NCI-H510A (cell line): ENCODE data around the gene GPAT3.
"Not testable (repeated sequence)": the region's sequence is repeated elsewhere in the genome, so short reads cannot be mapped to it uniquely, and the experiment has no call there.

Source experiments
- DNase-seq: peaks from one replicate; lab custom pipeline; 2025; lab: John Stamatoyannopoulos, UW

Gene GPAT3

DNA sequence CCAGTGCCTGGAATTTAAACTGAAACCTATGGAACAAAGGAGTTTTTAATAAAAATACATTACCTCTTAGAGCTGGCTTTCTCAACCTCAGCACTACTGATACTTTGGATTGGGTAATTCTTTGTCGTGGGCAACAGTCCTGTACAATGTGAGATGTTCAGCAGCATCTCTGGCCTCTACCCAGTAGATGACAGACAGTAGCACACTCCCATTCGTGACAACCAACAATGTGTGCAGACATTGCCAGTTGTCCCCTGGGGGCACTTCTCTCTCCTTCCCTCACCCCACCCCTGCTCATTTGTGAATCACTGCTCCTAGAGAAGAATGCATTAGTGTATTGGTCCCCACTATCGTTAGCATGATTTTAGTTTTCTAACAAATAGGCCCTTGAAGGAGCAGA is 16.2 kb downstream of the GPAT3 start:
- DNase-seq = no peak

GRCh38 chr4:83552924-83553323 is 17.0 kb downstream of the GPAT3 start:
- no peak for DNase-seq

- DNase-seq = no peak
These were observed 20.2 kb downstream of the GPAT3 start for GRCh38 chr4:83556006-83556707.

GRCh38 chr4:83556816-83557215 is 20.9 kb downstream of the GPAT3 start:
- no peak for DNase-seq

DNA sequence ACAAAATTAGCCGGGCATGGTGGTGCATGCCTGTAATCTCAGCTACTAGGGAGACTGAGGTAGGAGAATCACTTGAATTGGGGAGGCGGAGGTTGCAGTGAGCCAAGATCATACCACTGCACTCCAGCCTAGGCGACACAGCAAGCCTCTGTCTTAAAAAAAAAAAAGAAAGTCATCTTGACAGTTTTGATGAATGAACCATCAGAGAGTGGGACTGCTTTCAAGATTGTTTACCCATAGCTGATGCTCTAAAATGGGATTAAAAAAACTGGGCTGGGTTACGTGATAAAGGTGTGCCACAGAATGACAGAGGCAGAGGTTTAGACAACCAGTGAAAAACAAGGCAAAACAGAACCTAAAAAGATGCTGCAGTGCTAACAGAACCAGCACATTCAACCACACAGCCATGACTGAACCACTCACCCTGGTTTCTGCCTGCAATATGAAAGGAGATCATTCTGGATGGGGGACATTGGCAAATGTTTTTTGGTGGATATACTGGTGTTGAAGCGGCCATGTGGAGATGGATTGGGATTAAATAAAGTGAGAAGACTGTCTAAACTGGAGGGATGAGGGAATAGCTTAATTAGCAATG is 22.2 kb downstream of the GPAT3 start:
- no peak for DNase-seq

DNA sequence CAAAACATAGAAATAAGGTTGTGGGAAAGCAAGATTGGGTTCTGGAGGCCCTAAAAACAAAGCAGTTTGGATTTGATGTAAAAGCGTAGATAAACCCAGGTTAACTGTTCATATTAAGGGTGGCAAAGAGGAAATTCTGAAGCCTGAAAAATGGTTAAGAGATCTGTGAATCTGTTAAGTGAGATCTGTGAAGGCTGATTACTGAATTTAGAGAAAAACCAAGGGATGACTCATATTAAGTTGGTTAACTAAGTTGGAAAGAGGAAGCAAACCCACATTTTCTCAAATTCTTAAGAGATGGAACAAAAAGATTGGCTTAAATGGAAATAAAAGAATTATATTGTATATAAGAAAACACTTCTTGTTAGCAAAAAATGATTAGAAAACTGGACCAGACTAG is 22.8 kb downstream of the GPAT3 start:
- no peak for DNase-seq

GRCh38 chr4:83560523-83560922 is 24.6 kb downstream of the GPAT3 start:
- DNase-seq = no peak

- DNase-seq = no peak
These were observed 25.5 kb downstream of the GPAT3 start for GRCh38 chr4:83561381-83561780.

- DNase-seq = no peak
These were observed 28.1 kb downstream of the GPAT3 start for GRCh38 chr4:83563998-83564397.

DNA sequence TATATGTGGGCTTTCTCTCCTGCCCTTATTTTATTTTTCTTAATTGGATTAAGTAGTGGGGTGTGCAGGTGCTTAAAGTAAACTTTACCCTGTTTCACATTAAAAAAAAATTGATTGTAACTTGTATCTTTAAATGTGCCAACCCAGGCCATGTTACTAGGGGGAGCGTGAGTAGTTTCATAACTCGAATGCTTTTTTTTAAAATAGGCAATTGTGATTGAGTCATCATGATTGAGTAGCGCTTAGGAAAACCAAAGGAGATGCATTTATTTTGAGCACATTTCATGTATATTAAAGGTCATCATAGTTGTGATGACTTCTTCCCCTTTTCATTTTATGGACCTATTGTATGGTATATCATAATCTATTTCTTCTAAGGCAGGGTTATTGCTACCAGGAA is 32.2 kb downstream of the GPAT3 start:
- DNase-seq = no peak

GRCh38 chr4:83569429-83569828 is 33.5 kb downstream of the GPAT3 start:
- no peak for DNase-seq

DNA sequence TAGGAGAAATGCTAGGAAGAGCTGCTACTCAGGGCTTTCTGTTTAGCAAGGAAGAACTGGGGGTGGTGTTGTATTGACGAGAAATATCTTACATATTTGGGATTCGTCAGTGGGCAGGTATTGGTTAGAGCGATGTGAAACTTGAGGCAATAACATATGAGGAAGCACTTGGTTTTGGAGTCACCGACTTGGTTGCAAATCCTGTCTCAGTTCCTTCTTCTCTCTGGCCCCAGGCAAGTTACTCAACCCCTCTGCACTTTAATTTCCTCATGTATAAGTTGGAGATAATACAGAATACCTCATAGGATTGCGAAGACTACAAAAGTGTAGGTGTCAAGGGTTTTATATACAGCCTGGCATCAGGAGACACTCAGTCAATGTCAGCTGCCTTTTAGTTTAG is 34.1 kb downstream of the GPAT3 start:
- DNase-seq = no peak

DNA sequence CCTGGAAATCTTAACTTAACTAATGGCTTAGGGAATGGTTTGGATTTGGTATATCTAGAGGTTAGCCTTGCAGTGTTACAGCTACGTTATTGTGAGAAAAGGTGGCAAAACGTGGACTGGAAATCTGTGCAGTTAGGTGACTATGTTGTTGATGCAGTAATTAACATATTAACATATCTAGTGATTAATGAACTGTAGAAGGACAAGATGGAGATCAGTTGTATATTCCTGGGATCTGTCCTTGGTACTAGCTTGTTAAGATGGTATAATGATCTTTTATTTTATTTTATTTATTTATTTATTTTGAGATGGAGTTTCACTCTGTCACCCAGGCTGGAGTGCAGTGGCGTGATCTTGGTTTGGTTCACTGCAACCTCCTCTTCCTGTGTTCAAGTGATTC is 36.9 kb downstream of the GPAT3 start:
- no peak for DNase-seq

DNA sequence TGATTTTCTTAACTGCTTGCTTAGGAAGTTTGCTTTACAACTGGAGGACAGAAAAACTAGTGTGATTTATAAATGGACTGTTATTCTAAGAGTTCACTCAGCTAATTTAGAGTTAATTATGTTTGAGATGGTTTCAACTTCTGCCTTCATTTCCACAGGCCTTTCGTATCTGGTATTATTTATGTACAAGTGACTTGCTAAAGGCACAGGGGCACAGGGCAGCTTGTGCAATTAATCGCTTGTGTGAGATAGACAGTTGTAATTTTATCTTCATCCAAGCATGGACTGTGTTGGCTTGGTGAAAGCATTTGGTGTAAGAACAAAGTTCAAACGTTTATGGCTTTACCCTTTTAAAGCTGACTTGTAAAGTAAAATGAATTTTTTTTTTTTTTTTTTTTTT is 38.3 kb downstream of the GPAT3 start:
- no peak for DNase-seq

DNA sequence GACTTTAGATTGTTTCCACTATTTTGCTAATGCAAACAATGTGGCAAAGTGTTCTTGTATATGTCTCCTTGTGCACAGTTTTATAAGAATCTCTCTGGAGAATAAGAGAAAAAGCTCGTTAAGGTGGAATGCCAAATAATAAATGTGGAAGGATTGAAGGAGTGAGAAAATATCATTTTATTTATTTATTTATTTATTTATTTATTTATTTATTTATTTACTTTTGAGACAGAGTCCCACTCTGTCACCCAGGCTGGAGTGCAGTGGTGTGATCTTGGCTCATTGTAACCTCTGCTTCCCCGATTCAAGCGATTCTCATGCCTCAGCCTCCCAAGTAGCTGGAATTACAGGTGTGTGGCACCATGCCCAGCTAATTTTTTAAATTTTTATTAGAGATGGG is 40.3 kb downstream of the GPAT3 start:
- not testable (repeated sequence) for DNase-seq

DNA sequence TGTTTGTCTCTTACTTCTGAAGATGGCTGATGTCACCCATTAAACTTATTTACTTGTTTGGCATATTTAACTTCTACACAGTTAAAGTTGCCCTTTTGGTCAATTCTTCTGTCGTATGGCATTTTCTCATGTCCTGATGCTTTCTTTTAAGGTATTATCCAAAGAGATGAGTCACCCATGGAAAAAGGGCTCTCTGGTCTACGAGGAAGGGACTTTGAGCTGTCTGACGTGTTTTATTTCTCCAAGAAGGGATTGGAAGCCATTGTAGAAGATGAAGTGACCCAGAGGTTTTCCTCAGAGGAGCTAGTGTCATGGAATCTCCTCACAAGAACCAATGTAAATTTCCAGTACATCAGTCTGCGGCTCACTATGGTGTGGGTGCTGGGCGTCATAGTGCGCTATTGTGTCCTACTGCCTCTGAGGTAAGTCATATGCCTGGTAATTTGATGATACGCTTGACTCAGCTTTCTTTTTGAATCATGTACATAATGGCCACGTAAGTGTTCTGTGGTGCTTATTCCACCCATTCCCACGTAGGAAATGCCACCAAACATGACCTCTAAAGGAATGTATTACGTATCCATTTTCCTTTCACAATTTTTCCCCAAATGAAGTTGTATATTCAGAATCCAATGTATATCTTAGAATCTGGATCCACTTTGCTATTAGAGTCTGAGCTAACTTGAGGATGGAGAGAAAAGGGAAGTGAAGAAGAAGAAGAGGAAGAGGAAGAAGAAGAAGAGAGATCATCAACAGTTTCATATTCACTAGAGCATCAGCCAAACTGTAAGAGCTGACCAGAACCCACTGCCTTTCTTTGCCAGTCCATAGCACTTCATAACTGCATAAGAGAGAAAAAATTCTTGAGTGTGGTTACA is 45.7 kb downstream of the GPAT3 start:
- DNase-seq = no peak

DNA sequence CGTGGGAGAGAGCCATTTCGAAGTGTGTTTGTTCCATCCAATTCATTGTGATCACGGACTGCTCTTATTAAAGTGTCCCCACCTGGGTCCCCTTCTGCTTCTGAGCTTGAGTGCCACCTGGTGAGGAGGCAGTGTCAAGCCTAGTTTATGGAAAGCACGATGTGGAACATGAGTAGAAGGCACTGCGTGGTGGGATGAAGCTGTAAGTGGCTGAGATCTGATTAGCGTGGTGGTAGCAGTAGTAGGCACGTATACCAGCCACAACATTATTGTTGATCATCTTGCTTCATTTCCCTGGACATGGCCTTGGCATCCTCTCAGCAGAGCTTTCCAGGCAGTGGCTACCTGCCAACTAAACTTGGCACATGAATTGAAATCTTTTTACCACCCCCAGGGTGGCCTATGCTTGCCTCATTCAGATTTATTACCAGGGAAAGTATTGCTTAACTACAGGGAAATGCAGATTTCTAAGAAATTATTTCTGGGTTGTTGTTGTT is 46.4 kb downstream of the GPAT3 start:
- peak; percentile 2 for DNase-seq

- no peak for DNase-seq
These were observed 50.1 kb downstream of the GPAT3 start for GRCh38 chr4:83585982-83586508.

GRCh38 chr4:83589279-83589678 is 53.4 kb downstream of the GPAT3 start:
- no peak for DNase-seq

DNA sequence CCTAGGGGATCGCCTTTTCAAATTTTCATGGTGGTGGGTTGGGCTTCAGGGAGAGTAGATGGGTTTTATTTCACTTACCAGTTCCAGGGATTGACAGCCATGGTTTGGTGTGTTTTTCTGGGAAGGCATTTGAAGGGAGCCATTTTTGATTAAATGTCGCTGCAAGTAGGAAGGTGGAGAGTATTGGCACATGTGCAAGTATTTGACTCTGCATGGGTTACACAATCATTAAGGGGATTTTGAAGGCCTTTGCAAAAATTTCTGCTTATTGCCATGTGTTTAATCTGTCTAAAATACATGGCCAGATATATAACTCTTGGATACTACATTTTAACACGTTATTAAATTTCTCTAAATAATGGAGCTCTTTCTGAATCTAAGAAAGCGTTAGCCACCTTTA is 55.1 kb downstream of the GPAT3 start:
- DNase-seq = no peak

DNA sequence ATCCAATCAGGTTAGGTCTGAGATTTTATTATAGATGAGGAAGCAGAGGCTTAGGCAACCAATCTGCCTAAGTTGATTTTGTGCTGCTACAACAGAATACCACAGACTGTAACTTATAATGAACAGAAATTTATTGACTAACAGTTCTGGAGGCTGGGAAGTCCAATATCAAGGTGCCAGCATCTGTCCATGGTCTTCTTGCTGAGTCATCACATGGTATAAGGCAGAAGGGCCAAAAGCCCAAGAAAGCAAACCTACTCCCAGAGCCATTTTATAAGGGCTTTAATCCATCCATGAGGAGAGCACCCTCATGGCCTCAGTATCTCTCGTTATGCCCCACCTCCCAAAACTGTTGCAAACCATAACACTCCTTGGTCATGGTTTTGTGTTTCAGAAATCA is 55.8 kb downstream of the GPAT3 start:
- no peak for DNase-seq

GRCh38 chr4:83599183-83599582 is 63.3 kb downstream of the GPAT3 start:
- DNase-seq = peak; percentile 7

GRCh38 chr4:83603129-83603528 is 67.2 kb downstream of the GPAT3 start:
- DNase-seq = no peak
